ENCODE results near the gene SH3RF2. TPM values are rescaled to one million over a fixed set of nuclear protein-coding genes. Genes with fewer than 3 reads are reported as not detected.

Gene SH3RF2
- total RNA-seq, 1 donor from 2014 or later, result 0.36 TPM

GRCh38 chr5:146026307-146027010, 90.1 kb downstream of the SH3RF2 start:
- Histone ChIP-seq H2AFZ (replicated peaks) (no peak overlapping the region), H3K9me3 (ENCODE audit: low read depth) (no peaks in the 10 kb centered on the region), H3K36me3 (no peaks in the 10 kb centered on the region), H3K4me3 (no peak overlapping the region), H3K4me2 (peak overlapping the region; percentile 50), H3K27ac (no peak overlapping the region), H3K4me1 (peaks cover 15% of the 10 kb centered on the region), H3K79me2 (ENCODE audit: low read depth) (no peaks in the 10 kb centered on the region), H3K9ac (no peak overlapping the region), H3F3A (ENCODE audit: low read depth) (peaks cover 11% of the 10 kb centered on the region), H3K27me3 (no peaks in the 10 kb centered on the region), H4K20me1 (ENCODE audit: low read depth) (no peaks in the 10 kb centered on the region)
- peak; percentile 30 for TF ChIP-seq EZH2phosphoT487 (IDR thresholded peaks at IDR 0.05)
- no peak for TF ChIP-seq EZH2 (IDR thresholded peaks at IDR 0.05)
- TF ChIP-seq CTCF (IDR thresholded peaks at IDR 0.05), result no peak
- Mint-ChIP-seq H3K27me3 (ENCODE audit: insufficient read depth, low read depth) (peaks cover 3% of the 10 kb centered on the region), H3K4me1 (no peaks in the 10 kb centered on the region), H3K36me3 (no peaks in the 10 kb centered on the region), H3K27ac (no peak overlapping the region), H3K9me3 (no peaks in the 10 kb centered on the region), H3K4me3 (no peak overlapping the region)
- DNase-seq (ENCODE audit: low spot score), result peak; percentile 67

GRCh38 chr5:146027751-146028150, 91.4 kb downstream of the SH3RF2 start:
- Histone ChIP-seq H3K27ac (no peak overlapping the region), H3K4me3 (no peak overlapping the region), H3K9me3 (ENCODE audit: low read depth) (no peaks in the 10 kb centered on the region), H3K4me2 (no peak overlapping the region), H3F3A (ENCODE audit: low read depth) (peaks cover 11% of the 10 kb centered on the region), H3K27me3 (no peaks in the 10 kb centered on the region), H3K9ac (no peak overlapping the region), H2AFZ (replicated peaks) (no peak overlapping the region), H3K4me1 (peaks cover 15% of the 10 kb centered on the region), H4K20me1 (ENCODE audit: low read depth) (no peaks in the 10 kb centered on the region), H3K36me3 (no peaks in the 10 kb centered on the region), H3K79me2 (ENCODE audit: low read depth) (no peaks in the 10 kb centered on the region)
- Mint-ChIP-seq H3K4me3 (no peak overlapping the region), H3K4me1 (no peaks in the 10 kb centered on the region), H3K27ac (no peak overlapping the region), H3K36me3 (no peaks in the 10 kb centered on the region), H3K9me3 (no peaks in the 10 kb centered on the region), H3K27me3 (ENCODE audit: insufficient read depth, low read depth) (peaks cover 3% of the 10 kb centered on the region)
- no peak for DNase-seq (ENCODE audit: low spot score)
- TF ChIP-seq EZH2 (IDR thresholded peaks at IDR 0.05) (no peak), EZH2phosphoT487 (IDR thresholded peaks at IDR 0.05) (no peak), CTCF (IDR thresholded peaks at IDR 0.05) (no peak)

- Histone ChIP-seq H3K9ac (no peak overlapping the region), H4K20me1 (ENCODE audit: low read depth) (no peaks in the 10 kb centered on the region), H2AFZ (replicated peaks) (no peak overlapping the region), H3K9me3 (ENCODE audit: low read depth) (no peaks in the 10 kb centered on the region), H3K4me2 (no peak overlapping the region), H3K27me3 (no peaks in the 10 kb centered on the region), H3F3A (ENCODE audit: low read depth) (no peaks in the 10 kb centered on the region), H3K27ac (no peak overlapping the region), H3K4me3 (no peak overlapping the region), H3K4me1 (no peaks in the 10 kb centered on the region), H3K36me3 (no peaks in the 10 kb centered on the region), H3K79me2 (ENCODE audit: low read depth) (no peaks in the 10 kb centered on the region)
- no peak overlapping the region for H3K27ac Mint-ChIP-seq
- H3K4me3 Mint-ChIP-seq, result no peak overlapping the region
- no peaks in the 10 kb centered on the region for H3K27me3 Mint-ChIP-seq (ENCODE audit: insufficient read depth, low read depth)
- TF ChIP-seq CTCF (IDR thresholded peaks at IDR 0.05) (no peak), EZH2 (IDR thresholded peaks at IDR 0.05) (no peak), EZH2phosphoT487 (IDR thresholded peaks at IDR 0.05) (no peak)
- DNase-seq (ENCODE audit: low spot score), result no peak
- H3K36me3 Mint-ChIP-seq, result no peaks in the 10 kb centered on the region
- no peaks in the 10 kb centered on the region for H3K4me1 Mint-ChIP-seq
- no peaks in the 10 kb centered on the region for H3K9me3 Mint-ChIP-seq
These were observed 96.5 kb downstream of the SH3RF2 start for GRCh38 chr5:146032911-146033310.

All from neural progenitor cell (in vitro differentiated cells).